ENCODE measurements around the gene ARFGEF2. TPM values are rescaled to one million over a fixed set of nuclear protein-coding genes. Genes with fewer than 3 reads are reported as not detected.
"Not testable (repeated sequence)": the region's sequence is repeated elsewhere in the genome, so short reads cannot be mapped to it uniquely, and the experiment has no call there.

The ARFGEF2 gene
- total RNA-seq, 6 donors from 2014 or later, result 22.4 to 94.3 (median 32.2) TPM

DNA sequence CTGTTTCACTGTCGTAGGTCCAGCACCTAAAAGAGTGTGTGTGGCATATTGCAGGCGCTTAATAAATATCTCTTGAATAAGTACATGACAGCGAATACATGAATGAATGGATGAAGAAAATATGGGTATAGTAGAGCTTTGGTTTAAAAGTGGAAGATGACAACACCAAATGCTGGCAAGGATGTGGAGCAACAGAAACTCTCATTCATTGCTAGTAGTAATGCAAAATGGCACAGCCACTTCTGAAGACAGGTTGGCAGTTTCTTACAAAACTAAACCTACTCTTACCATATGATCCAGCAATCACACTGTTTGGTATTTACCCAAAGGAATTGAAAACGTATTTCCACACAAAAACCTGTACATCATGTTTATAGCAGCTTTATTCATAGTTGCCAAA, 36.3 kb upstream of the ARFGEF2 start:
- Histone ChIP-seq H3K27me3 (no peaks in the 10 kb centered on the region), H3K4me3 (no peak overlapping the region), H3K4me1 (peaks cover 0 to 8% (median 4%) of the 10 kb centered on the region in 4 donors), H3K36me3 (no peaks in the 10 kb centered on the region), H3K27ac (no peak overlapping the region), H3K9me3 (no peaks in the 10 kb centered on the region)
- DNase-seq (no peak), ATAC-seq (ENCODE audit: low FRiP score in 2 of 2) (no peak)
- TF ChIP-seq, protein P1, sequence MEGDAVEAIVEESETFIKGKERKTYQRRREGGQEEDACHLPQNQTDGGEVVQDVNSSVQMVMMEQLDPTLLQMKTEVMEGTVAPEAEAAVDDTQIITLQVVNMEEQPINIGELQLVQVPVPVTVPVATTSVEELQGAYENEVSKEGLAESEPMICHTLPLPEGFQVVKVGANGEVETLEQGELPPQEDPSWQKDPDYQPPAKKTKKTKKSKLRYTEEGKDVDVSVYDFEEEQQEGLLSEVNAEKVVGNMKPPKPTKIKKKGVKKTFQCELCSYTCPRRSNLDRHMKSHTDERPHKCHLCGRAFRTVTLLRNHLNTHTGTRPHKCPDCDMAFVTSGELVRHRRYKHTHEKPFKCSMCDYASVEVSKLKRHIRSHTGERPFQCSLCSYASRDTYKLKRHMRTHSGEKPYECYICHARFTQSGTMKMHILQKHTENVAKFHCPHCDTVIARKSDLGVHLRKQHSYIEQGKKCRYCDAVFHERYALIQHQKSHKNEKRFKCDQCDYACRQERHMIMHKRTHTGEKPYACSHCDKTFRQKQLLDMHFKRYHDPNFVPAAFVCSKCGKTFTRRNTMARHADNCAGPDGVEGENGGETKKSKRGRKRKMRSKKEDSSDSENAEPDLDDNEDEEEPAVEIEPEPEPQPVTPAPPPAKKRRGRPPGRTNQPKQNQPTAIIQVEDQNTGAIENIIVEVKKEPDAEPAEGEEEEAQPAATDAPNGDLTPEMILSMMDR (IDR thresholded peaks at IDR 0.05), result no peak
- WGBS, 2 donors, result 81 to 87% methylated on average over 4 of the region's 4 CpGs

DNA sequence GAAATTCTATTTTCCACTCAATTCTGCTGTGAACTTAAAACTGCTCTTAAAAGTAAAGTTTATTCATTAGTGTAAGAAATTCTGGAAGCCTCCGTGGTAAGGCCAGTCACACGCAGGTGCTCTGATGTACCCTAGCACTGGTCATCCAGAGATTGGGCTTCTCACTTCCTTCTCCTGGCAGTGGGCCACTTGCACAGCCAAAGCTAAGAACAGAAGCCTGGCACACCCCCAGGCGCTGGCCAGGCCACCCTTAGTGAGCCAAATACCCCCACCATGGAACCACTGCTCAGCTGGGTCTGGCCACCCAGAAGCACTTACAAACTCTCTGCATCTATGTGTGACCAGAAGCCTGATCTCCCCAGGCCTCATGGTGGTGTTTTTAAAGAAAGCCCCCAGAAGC, 35.3 kb upstream of the ARFGEF2 start:
- Histone ChIP-seq H3K36me3 (no peaks in the 10 kb centered on the region), H3K27me3 (no peaks in the 10 kb centered on the region), H3K4me3 (no peak overlapping the region), H3K4me1 (peaks cover 0 to 8% (median 4%) of the 10 kb centered on the region in 4 donors), H3K9me3 (no peaks in the 10 kb centered on the region), H3K27ac (no peak overlapping the region)
- ATAC-seq (ENCODE audit: low FRiP score in 2 of 2) (no peak), DNase-seq (no peak)
- TF ChIP-seq, protein P1 (IDR thresholded peaks at IDR 0.05), result no peak
- TF ChIP-seq EP300 (IDR thresholded peaks at IDR 0.05) (no peak), POLR2AphosphoS5 (IDR thresholded peaks at IDR 0.05) (no peak), POLR2A (IDR thresholded peaks at IDR 0.05) (no peak)
- 60 to 90% methylated on average over 2 to 3 of the region's 3 CpGs for WGBS, 2 donors

DNA sequence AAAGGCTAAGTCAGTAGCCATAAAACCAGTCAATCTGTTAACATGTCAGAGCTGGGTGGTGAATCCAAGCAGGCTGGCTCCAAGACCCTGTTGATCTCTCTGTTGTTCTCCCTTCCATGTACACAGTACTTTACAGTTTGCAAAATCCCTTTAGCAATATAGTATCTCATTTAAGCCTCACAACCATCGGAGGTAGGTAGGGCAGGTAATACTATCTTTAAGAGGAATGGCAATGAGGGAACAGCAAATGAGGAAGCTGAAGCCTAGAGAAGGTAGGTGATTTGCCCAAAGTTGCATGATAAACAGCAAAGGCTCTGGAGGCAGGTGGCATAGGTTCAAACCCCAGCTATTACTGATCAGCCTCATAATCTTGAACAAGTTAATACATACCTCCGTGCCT, 34.7 kb upstream of the ARFGEF2 start:
- 83 to 85% methylated on average over 2 of the region's 2 CpGs for WGBS, 2 donors
- H3K9me3 ChIP-seq, result no peaks in the 10 kb centered on the region
- no peak overlapping the region for H3K27ac ChIP-seq
- TF ChIP-seq, protein P1 (IDR thresholded peaks at IDR 0.05), result no peak
- TF ChIP-seq EP300 (IDR thresholded peaks at IDR 0.05) (no peak), POLR2AphosphoS5 (IDR thresholded peaks at IDR 0.05) (no peak), POLR2A (IDR thresholded peaks at IDR 0.05) (no peak)
- peaks cover 0 to 8% (median 4%) of the 10 kb centered on the region in 4 donors for H3K4me1 ChIP-seq
- ATAC-seq (ENCODE audit: low FRiP score in 2 of 2) (no peak), DNase-seq (no peak)
- H3K27me3 ChIP-seq, result no peaks in the 10 kb centered on the region
- no peaks in the 10 kb centered on the region for H3K36me3 ChIP-seq
- no peak overlapping the region for H3K4me3 ChIP-seq

DNA sequence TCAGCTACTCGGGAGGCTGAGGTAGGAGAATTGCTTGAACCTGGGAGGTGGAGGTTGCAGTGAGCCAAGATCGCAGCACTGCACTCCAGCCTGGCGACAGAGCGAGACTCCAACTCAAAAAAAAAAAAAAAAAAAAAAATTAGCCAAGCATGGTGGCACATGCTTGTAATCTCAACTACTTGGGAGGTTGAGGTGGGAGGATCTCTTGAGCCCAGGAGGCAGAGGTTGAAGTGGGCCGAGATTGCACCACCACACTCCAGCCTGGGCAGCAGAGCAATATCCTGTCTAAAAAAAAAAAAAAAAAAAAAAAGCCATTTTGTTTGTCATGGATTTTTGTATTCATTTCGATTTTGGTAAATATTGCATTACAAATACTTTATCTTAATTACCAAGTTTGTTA, 33.0 kb upstream of the ARFGEF2 start:
- WGBS, 2 donors, result 71 to 77% methylated on average over 6 of the region's 6 CpGs
- not testable (repeated sequence) for H3K36me3 ChIP-seq; H3K27ac ChIP-seq; DNase-seq; H3K4me1 ChIP-seq; ATAC-seq (ENCODE audit: low FRiP score in 2 of 2); H3K4me3 ChIP-seq; H3K27me3 ChIP-seq; H3K9me3 ChIP-seq

DNA sequence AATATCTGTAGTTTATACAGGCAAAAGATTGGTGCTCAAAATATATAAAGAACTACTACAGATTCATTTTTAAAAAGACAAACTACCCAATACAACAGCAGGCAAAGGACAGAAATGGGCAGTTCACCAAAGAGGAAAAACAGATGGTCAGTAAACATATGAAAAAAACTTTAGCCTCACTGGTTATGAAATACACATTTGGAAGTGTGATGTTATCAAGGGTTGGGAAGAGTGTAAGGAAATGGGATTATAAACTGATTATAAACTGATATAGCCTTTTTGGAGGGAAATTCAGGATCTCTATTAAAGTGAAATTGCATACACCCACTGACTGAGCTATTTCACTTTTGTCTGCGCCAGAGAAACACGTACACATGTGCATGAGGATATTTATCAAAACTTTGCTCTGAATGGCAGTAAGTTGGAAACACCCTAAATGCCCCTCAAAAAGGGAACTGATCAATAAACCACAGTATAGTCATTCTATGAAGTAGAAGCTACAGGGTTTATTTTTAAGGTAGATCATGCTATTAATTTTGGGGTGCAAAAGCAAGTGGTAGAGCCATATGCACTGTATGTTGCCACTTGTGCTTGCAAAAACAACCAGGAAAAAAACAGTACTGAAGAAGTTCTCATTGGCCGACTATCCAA, 32.2 kb upstream of the ARFGEF2 start:
- H3K9me3 ChIP-seq, result no peaks in the 10 kb centered on the region
- no peaks in the 10 kb centered on the region for H3K27me3 ChIP-seq
- H3K27ac ChIP-seq, result no peak overlapping the region
- no peaks in the 10 kb centered on the region for H3K36me3 ChIP-seq
- peaks cover 0 to 8% (median 4%) of the 10 kb centered on the region in 4 donors for H3K4me1 ChIP-seq
- WGBS, 2 donors, result 58 to 65% methylated on average over 3 of the region's 3 CpGs
- TF ChIP-seq EP300 (IDR thresholded peaks at IDR 0.05), result no peak
- TF ChIP-seq, protein P1 (IDR thresholded peaks at IDR 0.05), result no peak
- no peak for TF ChIP-seq POLR2A (IDR thresholded peaks at IDR 0.05)
- no peak for TF ChIP-seq POLR2AphosphoS5 (IDR thresholded peaks at IDR 0.05)
- no peak for ATAC-seq (ENCODE audit: low FRiP score in 2 of 2)
- DNase-seq, result no peak
- H3K4me3 ChIP-seq, result no peak overlapping the region
